GM12873 (cell line): ENCODE measurements around the gene ITCH.

Source experiments
- CTCF ChIP-seq: IDR thresholded peaks from 2 replicates; pipeline ENCODE4 v1.5.1; 2012; ENCODE audit warnings: low read depth, mild to moderate bottlenecking, moderate library complexity, low read length, control low read depth; ENCODE audit not compliant: insufficient read depth; ENCODE audit errors: missing control alignments

Gene ITCH

GRCh38 chr20:34388000-34388399 is 24.9 kb downstream of the ITCH start:
- TF ChIP-seq CTCF = no peak

GRCh38 chr20:34388678-34389077 is 25.6 kb downstream of the ITCH start:
- TF ChIP-seq CTCF = no peak

GRCh38 chr20:34389206-34389953 is 26.3 kb downstream of the ITCH start:
- no peak for TF ChIP-seq CTCF

GRCh38 chr20:34389954-34390555 is 27.0 kb downstream of the ITCH start:
- TF ChIP-seq CTCF = no peak

- TF ChIP-seq CTCF = no peak
These were observed 33.3 kb downstream of the ITCH start for GRCh38 chr20:34396408-34396807.

GRCh38 chr20:34397096-34397495 is 34.0 kb downstream of the ITCH start:
- TF ChIP-seq CTCF = no peak

GRCh38 chr20:34401741-34402455 is 38.8 kb downstream of the ITCH start:
- TF ChIP-seq CTCF = no peak
